ENCODE data around the gene FAM50A.

GRCh38 chrX:154486396-154487207, 42.7 kb downstream of the FAM50A start, which contains the start of gene UBL4A:
- TF ChIP-seq YY1 (IDR thresholded peaks at IDR 0.05; ENCODE audit: insufficient read depth, insufficient read length), result no peak
- TF ChIP-seq ZNF274 (IDR thresholded peaks at IDR 0.05; ENCODE audit: low read depth, low read length), result no peak
- no peak for TF ChIP-seq SUZ12 (IDR thresholded peaks at IDR 0.05; ENCODE audit: extremely low read depth, insufficient read depth, insufficient read length)

All from NT2/D1 (cell line).